Right atrium auricular region (tissue), 2 donors: ENCODE data around the gene IQSEC2. TPM values are rescaled to one million over a fixed set of nuclear protein-coding genes. Genes with fewer than 3 reads are reported as not detected.
A peak's percentile ranks its signal among the peaks of the same experiment; 100 is the strongest.

Experiments
- DNase-seq: peaks from one replicate; pipeline ENCODE4 v3.0.0-alpha.2; 2019; ENCODE audit warnings: low spot score
- H3K27ac ChIP-seq, 2 donors: fragments of 200-600 bp; sonication (generic); 1 replicate in 1 of 2; 2 replicates in 1 of 2; pipeline ENCODE4 v1.5.1; 2016 to 2019
- H3K27me3 ChIP-seq, 2 donors: fragments of 200-600 bp; sonication (generic); one replicate each; pipeline versions ENCODE4 v1.5.1 to v1.6.0; 2017 to 2019
- H3K36me3 ChIP-seq: fragments of 200-600 bp; sonication (generic); one replicate; pipeline ENCODE4 v1.5.1; 2016
- H3K4me1 ChIP-seq, 2 donors: fragments of 200-600 bp; sonication (generic); one replicate each; pipeline versions ENCODE4 v1.5.1 to v1.6.0; 2017 to 2019
- H3K4me3 ChIP-seq, 2 donors: fragments of 200-600 bp; sonication (generic); 1 replicate in 1 of 2; 2 replicates in 1 of 2; pipeline ENCODE4 v1.5.1; 2017 to 2019; ENCODE audit warnings: mild to moderate bottlenecking in 1 of 2, moderate library complexity in 1 of 2
- H3K9me3 ChIP-seq, 2 donors: fragments of 200-600 bp; sonication (generic); one replicate each; pipeline ENCODE4 v1.5.1; 2019
- total RNA-seq, 2 donors: library from RNA; depleted of rRNA; stranded (reverse); fragments of >200 nt; gene quantifications; one replicate each; pipeline ENCODE4 v1.1.0, GENCODE V29; 2016
- TF ChIP-seq, protein P1 (sequence below), 2 donors: fragments of 200-600 bp; sonication (generic); IDR thresholded peaks; one replicate each; pipeline ENCODE4 v1.5.1; 2019; ENCODE audit warnings: antibody characterized with exemption in 2 of 2

Gene IQSEC2
- total RNA-seq, 2 donors from 2014 or later, result 10.7 to 13.4 TPM

DNA sequence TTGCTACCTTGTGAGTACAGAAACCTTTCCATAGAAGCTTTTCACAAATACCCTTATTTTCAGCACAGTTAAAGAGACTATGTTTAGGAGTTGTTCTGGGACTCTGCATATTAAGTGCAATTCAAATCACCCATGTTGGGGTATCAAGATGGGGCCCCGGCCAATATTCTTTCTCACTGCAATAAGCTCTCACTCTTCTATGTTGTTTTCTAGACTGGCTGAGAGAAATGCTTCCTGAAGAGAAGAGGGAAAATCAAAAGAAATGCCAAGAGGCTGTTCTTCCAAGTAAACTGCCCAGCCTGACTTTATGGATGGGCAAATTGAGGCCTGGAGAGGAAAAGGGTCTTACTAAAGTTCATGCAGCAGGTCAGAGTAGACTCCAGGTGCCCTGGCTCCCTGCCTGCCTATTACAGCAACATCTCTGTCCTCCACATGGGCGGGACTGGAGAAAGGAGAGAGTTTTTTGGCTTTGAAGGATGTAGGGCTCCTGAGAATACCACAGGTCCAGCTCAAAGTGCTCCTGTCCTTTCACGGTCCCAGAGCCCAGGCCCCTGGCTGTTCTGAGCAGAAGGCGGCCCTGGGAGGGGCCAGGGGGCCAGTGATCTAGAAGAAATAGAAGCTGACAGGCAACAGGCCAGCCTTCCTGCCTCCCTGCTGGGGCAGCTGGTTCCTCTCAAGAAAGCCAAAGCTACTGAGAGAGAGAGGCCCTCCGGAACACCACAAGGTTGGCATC is 745 bp upstream of the IQSEC2 start:
- Histone ChIP-seq H3K9me3 (no peaks in the 10 kb centered on the region), H3K27ac (peak overlapping the region; percentile 65 to 66), H3K4me1 (peaks cover 0 to 38% of the 10 kb centered on the region in 2 donors), H3K36me3 (no peaks in the 10 kb centered on the region), H3K27me3 (no peaks in the 10 kb centered on the region), H3K4me3 (peak overlapping the region in 1 of 2 donors; percentile 47)
- no peak for DNase-seq
- TF ChIP-seq, protein P1, sequence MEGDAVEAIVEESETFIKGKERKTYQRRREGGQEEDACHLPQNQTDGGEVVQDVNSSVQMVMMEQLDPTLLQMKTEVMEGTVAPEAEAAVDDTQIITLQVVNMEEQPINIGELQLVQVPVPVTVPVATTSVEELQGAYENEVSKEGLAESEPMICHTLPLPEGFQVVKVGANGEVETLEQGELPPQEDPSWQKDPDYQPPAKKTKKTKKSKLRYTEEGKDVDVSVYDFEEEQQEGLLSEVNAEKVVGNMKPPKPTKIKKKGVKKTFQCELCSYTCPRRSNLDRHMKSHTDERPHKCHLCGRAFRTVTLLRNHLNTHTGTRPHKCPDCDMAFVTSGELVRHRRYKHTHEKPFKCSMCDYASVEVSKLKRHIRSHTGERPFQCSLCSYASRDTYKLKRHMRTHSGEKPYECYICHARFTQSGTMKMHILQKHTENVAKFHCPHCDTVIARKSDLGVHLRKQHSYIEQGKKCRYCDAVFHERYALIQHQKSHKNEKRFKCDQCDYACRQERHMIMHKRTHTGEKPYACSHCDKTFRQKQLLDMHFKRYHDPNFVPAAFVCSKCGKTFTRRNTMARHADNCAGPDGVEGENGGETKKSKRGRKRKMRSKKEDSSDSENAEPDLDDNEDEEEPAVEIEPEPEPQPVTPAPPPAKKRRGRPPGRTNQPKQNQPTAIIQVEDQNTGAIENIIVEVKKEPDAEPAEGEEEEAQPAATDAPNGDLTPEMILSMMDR (IDR thresholded peaks at IDR 0.05), result no peak

DNA sequence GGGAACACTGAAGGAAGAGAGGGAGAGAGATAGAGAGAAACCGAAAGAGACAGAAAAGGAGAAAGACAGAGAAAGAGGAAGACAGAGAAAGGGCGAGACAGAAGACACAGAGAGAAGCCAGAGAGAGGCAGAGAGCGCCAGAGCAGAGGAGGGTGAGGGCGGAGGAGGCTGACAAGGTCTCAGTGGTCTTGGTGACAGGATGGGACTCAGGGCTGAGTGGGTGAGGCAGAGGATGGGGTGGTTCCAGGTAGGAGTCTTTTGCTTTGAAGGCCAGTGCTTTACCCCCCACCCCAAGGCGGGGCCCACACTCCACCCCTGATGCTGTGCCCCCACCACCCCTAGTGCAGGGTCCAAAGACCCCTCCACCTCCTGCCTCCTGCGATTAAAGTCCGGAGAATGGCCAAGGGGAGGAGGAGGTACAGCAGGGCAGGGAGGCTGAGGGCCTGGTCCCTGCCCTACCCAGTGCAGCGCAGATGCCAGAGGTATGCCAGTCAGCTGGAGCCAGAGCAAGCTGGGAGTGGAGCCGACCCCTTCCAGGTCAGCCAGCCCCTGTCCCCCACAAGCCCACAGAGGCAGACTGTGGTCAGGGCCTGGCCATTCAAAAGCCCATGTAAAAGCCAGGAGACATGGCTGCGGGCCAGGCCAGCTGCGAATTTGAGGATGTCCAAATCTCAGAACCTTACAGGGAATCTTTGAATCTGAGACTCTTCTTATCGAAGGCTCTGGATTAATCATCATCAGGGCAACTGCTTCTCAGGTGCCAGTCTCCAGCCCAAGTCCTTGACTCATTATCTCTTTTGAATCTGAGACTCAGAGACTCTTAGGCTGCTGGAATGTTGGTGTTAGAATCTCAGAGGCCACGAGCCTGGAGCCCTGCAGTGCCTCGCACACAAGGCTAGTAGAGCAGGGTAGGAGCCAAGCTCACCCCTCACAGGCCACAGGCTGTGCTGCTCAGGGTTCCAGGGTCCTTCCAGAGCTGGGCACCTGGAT is 758 bp downstream of the IQSEC2 start:
- peak overlapping the region; percentile 28 to 47 for H3K4me3 ChIP-seq
- TF ChIP-seq, protein P1 (IDR thresholded peaks at IDR 0.05), result no peak

DNA sequence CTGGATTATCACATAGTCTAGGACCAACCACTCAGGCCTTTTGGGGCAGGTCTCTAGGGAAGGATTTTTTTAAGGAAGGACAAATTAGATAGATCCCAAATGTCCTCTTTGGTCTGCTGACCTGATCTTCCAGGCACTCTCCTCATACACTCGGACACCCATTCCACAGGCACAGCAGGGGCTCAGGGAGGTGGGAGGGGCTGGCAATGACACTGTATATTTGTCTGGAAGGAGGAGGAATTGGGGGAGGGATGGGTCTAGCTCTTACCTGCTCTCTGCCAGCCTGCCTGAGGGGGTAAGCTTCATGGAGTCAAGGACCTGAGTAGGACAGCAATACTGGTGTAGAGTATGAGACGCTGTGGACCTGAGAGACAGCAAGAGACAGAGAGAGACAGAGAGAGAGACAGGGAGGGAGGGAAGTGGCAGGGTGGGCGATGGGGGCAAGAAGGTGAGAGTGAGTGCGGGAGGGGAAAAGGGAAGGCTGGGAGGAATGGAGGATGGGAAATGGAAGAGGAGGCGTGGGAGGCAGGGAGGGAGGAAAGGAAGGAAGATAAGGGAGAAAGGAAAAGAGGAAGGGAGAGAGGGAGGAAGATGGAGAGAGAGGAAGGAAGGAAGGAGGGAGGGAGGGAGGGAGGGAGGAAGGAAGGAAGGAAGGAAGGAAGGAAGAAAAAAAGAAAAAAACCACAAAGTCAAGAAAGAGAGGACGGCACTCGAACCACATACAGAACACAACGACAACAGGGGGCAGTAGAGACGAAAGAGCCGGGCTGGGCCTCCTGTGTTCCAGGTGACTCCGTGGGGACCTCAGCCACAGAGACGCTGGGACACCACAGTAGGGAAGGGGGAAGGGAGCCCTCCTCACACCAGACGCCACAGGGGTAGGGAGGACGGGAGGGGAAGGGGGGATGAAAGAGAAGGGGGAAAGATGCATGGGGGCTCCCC is 1.8 kb downstream of the IQSEC2 start:
- no peak overlapping the region for H3K27ac ChIP-seq
- H3K27me3 ChIP-seq, result no peaks in the 10 kb centered on the region
- peaks cover 0 to 20% of the 10 kb centered on the region in 2 donors for H3K4me1 ChIP-seq
- TF ChIP-seq, protein P1 (IDR thresholded peaks at IDR 0.05), result no peak
- no peak for DNase-seq
- no peaks in the 10 kb centered on the region for H3K36me3 ChIP-seq
- peak overlapping the region in 1 of 2 donors; percentile 47 for H3K4me3 ChIP-seq
- no peaks in the 10 kb centered on the region for H3K9me3 ChIP-seq

More for the DNA sequence above, 758 bp downstream of the IQSEC2 start:
- Histone ChIP-seq H3K27me3 (no peaks in the 10 kb centered on the region), H3K27ac (peak overlapping the region; percentile 65 to 66), H3K9me3 (no peaks in the 10 kb centered on the region), H3K4me1 (peaks cover 0 to 29% of the 10 kb centered on the region in 2 donors), H3K36me3 (no peaks in the 10 kb centered on the region)
- peak; percentile 70 for DNase-seq

DNA sequence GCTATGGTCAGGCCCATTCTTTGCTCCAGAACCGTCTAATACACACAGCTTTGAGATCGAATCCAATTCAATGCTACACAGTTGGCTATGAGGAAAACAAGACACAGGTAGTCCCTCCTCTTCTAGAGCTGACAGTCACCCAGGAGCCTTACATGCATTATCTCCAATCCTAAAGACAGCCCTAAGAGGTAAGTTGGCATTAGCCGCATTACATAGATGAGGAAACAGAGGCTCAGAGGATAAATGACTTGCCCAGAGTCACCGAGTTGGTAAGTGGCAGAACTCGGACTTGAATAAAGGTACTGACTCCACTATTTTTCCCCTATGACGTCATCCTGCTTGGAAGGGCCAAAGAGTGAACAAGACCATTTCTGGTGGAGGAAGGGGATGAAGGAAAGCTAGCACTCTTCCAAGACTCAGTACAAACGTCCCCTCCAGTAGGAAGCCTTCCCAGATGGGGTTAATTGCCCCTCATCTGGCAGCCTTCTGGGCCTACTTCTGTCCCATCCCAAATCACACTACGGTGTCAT is 8.5 kb downstream of the IQSEC2 start:
- no peak overlapping the region for H3K27ac ChIP-seq
- no peak overlapping the region for H3K4me3 ChIP-seq
- H3K9me3 ChIP-seq, result no peaks in the 10 kb centered on the region
- no peak for DNase-seq
- peaks cover 0 to 4% of the 10 kb centered on the region in 2 donors for H3K27me3 ChIP-seq
- no peaks in the 10 kb centered on the region for H3K4me1 ChIP-seq
- H3K36me3 ChIP-seq, result no peaks in the 10 kb centered on the region
- TF ChIP-seq, protein P1 (IDR thresholded peaks at IDR 0.05), result no peak
